ENCODE measurements around the gene OTOGL.

DNA sequence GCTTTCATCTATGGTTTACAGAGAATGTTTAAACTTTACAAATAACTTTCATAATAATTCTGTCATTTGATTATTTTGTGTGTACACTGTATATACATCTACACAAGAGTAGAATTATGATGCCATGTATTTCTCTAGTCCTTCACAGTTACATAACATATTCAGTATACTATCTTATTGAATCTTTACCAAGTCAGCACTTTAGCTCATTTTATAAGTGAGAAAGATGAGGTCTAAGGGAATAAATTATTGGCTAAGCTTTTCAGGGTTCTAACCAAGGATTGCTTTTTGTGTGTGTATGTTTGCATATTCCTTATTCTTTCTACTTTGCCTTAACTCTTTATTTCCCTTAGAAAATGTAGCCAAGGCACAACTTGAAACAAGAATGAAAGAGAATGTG lies 260.4 kb downstream of the OTOGL start:
- TF ChIP-seq, protein P1, sequence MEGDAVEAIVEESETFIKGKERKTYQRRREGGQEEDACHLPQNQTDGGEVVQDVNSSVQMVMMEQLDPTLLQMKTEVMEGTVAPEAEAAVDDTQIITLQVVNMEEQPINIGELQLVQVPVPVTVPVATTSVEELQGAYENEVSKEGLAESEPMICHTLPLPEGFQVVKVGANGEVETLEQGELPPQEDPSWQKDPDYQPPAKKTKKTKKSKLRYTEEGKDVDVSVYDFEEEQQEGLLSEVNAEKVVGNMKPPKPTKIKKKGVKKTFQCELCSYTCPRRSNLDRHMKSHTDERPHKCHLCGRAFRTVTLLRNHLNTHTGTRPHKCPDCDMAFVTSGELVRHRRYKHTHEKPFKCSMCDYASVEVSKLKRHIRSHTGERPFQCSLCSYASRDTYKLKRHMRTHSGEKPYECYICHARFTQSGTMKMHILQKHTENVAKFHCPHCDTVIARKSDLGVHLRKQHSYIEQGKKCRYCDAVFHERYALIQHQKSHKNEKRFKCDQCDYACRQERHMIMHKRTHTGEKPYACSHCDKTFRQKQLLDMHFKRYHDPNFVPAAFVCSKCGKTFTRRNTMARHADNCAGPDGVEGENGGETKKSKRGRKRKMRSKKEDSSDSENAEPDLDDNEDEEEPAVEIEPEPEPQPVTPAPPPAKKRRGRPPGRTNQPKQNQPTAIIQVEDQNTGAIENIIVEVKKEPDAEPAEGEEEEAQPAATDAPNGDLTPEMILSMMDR (IDR thresholded peaks at IDR 0.05), result no peak
- no peak for TF ChIP-seq POLR2A (IDR thresholded peaks at IDR 0.05)

Data from adrenal gland (tissue), 5 donors.